Suppressor macrophage treated with lipopolysaccharide for 4 hours (primary cell): ENCODE data around the gene ELP5.
"Not testable (repeated sequence)": the region's sequence is repeated elsewhere in the genome, so short reads cannot be mapped to it uniquely, and the experiment has no call there.

ENCODE experiments used
- DNase-seq: peaks from one replicate; pipeline ENCODE4 v3.0.0-alpha.2; 2020

The ELP5 gene

GRCh38 chr17:7237761-7238419, 14.1 kb upstream of the ELP5 start:
- DNase-seq = peak; percentile 68

DNA sequence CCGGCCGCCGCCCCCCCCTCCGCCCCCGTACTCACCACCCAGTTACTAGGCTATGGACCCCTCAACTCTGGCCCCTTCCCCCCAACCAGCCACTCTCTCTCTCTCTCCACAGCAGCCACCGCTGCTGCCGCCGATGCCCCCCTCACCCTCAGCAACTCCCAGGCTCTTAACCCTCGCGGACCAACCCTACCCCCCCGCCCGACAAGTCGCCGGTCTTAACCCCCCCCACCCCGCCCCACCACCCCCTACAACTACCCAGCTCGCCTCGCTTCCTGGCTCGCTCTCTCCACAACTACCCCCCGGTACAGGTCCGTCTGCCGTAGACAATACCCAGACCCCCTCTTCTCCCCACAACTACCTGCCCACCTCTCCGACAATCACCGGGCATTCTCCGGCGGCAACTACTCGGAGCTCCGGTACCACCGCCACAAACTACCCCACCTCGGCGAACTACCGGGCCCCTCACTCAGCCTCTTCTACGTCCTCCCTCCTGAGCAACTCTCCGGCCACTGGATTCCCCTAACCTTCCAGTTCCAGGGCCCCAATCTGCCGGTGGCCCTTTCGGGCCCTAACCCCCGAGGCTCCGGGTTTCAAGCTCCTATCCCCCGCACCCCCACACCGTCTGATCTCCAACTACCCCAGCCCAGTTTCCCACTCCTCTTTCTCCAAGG, 13.5 kb upstream of the ELP5 start:
- DNase-seq = peak; percentile 36

DNA sequence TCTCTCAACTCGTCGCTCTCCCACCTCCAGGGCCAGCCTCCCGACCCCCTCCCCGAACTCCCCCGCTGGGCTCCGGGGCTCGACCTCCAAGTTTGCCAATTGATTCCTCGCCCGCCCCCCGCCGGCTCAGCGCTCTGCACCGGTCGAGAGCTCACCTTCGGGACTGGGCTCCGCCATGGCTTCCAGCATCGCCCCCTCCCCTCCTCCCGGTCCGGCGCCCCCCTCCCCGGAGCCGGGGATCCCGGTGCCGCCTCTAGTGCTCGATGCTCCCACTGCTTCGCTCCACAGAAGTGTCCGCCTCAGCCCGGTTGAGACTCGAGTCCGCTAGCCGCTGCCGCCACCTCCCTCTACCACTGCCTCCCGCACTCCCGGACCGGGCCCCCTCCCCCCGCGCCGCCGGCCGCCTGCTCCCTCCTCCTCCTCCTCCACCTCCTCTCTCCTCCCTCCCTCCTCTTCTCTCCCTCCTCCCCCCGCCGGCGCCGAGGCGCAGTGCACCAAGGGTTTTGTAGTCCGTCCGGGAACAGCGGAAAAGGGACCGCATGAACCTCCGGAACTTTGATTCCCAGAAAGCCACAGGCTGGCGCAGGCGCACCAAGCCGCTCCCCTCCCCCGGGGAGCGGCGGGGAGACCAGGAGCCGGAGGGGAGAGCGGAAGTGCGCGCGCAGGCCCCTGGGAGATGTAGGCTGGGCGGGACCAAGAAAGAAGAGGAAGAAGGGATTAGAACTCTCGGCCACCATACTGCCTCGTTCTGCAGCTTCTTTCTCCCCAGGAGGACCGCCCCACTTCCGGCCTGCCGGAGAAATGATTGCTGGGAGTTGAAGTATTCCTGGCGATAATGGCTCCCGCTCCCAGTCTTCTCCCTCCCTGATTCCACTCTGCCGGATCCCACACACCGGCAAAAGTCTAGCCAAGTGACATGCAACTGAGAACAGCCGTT, 12.7 kb upstream of the ELP5 start, which contains the start of gene PHF23:
TSS of gene PHF23 (minus strand) at position 367 of the 937 bp plus-strand sequence. CDS start at position 189, 178 bp downstream.
- DNase-seq = peak; percentile 100

DNA sequence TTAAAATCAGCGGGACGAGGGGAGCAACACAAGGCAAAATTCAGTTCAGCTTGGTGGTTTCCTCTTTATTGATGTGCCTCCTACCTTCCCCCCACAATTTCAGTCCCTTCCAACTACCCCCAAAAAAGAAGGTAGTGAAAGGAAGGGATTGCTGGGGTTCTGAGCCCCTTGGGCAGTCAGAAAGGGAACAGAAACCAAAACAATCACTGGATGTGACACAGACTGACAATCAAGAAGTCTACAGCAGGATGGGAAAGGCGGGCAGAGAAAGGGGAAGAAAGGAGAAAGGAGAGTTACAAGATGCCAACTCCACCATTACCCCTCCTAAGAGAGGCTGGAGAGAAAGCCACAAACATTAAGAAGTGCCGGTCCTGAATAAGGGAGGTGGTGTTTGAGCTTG, 11.6 kb upstream of the ELP5 start:
- peak; percentile 78 for DNase-seq

DNA sequence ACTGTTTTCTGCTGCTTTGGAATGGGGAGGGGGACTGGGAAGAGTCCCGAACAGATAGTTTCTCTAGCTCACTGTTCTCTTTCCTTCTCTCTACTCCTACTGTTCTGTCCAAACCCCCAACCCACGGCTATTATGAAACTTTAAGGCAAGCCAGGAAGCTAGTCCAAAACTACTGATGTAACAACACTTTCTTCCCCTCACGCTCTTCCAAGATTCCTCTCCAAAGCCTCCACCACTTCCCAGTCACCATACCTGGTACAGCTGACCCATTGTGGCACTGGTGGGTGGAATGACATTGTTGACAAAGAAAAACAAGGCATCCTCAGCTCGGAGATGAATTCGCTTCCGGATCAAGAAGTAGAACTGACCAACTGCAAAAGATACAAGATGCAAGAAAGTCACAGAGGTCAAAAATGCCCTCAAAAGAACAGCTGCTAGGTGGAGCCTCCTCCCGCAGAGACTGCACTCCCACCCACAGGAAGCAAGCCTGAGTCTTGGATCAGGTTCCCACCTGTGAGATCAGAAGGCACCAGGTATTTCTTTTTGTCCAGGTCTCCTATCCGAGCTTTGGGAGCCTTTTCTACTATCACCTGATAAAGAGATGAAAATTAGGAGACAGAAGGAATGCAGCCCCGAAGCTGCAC, 10.8 kb upstream of the ELP5 start:
- peak; percentile 33 for DNase-seq

- DNase-seq = peak; percentile 97
These were observed 10.0 kb upstream of the ELP5 start, which contains the start of gene GABARAP for GRCh38 chr17:7241783-7242716. GABARAP (minus strand) TSS chr17:7242449; CDS start chr17:7242330, 119 bp downstream.

GRCh38 chr17:7242717-7243452, 9.1 kb upstream of the ELP5 start:
- peak; percentile 96 for DNase-seq

DNA sequence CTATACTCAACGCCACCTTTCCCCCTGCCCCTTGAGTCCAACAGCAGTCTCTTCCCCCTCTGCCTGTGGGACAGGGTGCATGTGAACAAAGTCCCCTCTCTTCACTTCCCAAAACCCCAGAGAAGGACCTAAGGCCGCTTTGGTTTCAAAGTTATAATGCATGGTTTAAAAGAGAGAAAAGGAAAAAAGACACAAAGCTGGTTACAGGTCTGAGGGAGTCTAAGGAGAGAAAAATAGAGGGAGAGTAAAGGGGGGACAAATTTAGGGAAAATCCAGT, 8.6 kb upstream of the ELP5 start:
- DNase-seq = no peak

DNA sequence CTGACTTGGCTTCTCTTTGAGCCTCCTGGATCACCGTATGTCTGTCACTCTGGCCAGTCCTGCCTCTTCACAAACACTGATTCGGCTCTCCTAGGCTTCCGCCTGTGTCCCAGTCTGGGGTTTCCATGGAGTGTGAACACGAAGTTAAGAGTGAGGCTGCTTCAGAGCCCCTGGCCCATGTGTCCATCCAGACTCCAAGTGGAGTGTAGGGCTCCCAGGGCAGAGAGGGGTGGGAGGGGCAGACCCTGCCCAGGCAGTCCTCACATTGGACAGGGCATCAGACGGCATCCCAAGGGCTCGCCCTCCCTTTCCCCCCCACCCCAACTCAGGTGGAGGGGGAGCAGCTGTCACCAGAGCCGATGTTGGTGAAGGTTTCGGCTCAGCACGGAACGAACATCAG, 8.2 kb upstream of the ELP5 start:
- DNase-seq = not testable (repeated sequence)

DNA sequence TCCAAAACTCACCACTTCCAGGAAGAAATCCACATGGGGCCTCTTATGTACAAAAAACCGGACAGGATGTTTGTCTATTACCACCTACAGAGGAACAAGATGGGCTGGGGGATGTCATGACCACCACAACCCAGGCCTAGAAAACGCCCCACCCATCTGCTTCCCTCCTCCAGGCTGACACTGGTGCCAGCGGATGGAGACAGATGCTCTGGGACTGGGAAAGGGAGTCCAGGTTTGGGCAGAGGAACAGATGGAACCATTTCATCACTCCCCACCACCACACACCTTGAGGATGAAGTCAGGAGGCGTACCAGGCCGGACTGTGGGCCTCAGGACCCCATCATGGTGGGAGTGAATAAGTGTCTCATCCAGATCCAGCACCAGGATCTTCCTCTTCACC, 5.2 kb upstream of the ELP5 start:
- no peak for DNase-seq

- DNase-seq = no peak
These were observed 3.2 kb upstream of the ELP5 start for GRCh38 chr17:7248796-7249195.

- DNase-seq = no peak
These were observed 2.8 kb upstream of the ELP5 start for GRCh38 chr17:7249214-7249613.

DNA sequence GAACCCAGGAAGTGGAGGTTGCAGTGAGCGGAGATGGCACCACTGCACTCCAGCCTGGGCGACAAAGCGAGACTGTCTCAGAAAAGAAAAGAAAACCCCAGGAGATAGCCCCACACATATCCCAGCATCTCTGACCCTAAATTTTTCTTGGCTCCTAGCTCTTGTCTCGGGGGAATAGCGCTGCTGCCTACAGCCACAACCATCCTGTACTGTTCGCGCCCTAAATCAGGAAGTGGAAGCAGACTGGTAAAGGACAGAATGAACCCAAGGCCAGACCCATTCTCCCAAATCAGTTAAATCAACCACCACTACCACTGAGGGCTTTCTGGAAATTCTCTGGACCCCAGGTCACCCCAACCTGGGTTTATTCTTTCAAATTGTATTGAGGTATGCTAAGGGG, 2.2 kb upstream of the ELP5 start:
- peak; percentile 43 for DNase-seq

DNA sequence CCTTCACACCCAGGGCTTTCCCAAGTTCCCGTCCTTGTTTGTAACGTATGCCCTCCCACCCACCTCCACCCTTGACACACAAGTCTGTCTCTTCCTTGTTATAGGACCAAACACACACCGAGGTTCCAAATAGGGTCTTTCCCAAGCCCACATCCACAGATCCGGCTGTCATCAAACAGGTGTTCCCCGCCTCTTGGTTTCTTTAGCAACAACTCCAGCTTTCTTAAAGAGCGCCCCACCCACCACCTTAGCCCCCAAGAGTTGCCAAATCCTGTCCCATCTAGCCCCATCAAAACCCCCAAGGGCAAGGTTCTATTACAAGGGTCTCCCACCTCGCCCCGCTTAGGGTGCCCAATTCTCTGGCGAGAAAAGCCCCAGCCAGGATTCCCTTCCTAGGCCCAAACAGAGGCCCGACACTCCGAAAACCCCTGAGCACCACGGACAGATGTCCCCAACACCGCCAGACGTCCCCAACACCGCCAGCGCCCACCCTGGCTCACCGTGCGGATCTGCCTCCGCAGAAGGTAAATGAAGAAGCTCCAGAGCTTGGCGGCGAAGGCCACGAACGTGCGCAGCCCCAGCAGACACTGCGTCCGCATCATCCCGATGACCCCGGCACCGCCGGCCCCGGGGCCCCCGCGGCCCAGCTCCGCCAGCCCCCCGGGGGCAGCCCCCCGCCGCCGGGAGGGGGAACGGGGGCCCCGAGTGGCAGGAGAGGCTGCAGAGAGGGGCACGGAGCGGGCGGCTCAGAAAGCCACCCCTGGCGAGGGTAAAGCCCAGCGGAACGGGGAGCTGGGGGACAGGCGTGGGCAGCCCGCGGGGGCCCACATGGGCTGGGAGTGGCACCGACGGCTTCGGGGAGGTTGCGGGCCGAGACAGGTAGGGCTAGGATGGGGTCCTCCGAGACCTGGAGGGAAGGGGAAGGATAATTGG, 1.1 kb upstream of the ELP5 start:
- DNase-seq = peak; percentile 34

DNA sequence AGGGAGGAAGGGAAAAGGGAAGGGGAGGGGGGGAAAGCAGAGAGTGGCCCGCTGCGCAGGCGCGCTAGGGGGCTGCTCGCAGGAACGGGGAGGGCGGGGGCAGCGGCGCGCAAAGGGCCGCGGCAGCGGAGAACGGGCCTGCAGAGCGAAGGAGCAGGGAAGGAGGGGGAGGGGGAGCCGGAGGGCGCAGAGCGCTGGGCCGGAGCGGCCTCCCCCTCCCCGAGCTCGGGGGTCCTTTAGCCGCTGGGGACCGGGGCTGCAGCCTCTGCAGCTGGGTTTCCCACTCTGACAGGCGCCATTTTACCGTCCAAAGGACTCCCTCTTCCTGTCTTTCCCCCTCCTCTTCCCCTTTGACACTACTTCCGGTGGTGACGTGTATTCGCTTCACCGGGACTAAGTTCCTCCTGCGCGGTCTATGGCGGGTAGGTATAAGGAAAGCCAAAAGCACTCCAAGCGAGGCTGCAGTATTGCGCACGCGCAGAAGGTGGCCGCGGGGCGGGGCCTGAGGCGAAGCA, 297 bp upstream of the ELP5 start, which contains the start of gene CTDNEP1:
TSS of gene CTDNEP1 (minus strand) at position 74 of the 515 bp plus-strand sequence. CDS start 438 bp downstream, outside the sequence.
- peak; percentile 100 for DNase-seq

DNA sequence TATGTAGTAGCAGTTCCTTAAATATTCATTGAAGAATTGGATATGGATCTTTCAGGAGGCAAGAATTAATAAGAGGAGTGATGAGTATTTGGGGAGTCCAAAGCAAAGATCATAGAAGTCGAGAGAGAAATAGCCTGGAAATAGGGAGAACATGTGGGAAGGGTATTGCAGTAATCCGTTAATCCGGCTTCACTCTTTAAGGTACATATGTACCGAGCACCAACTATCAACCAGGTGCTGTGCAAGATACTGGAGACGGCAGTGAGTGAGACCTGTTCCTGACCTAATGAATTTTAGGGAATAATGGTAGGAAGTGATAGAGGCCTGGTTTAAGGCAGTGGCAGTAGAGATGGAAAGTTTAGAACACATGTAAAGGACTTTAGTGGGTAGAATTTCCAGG, 1.1 kb downstream of the ELP5 start:
- no peak for DNase-seq

- no peak for DNase-seq
These were observed 2.5 kb downstream of the ELP5 start for GRCh38 chr17:7254511-7254910.

GRCh38 chr17:7256766-7257456, 4.9 kb downstream of the ELP5 start:
- no peak for DNase-seq
